ENCODE measurements around the gene SYAP1.

Gene SYAP1

GRCh38 chrX:16719334-16720084, at the start of gene SYAP1:
TSS of gene SYAP1 (plus strand) at chrX:16719612. CDS start at chrX:16719725, 113 bp downstream.
- TF ChIP-seq NFIC (IDR thresholded peaks at IDR 0.05) (no peak), CREB1 (IDR thresholded peaks at IDR 0.05; ENCODE audit: low read depth) (peak; percentile 95), RAD21 (IDR thresholded peaks at IDR 0.05; ENCODE audit: low read depth) (no peak), YY1 (IDR thresholded peaks at IDR 0.05; ENCODE audit: low read depth) (no peak), TAF1 (IDR thresholded peaks at IDR 0.05; ENCODE audit: low read depth) (peak; percentile 81), USF1 (IDR thresholded peaks at IDR 0.05) (0 out of 2 replicates have a peak, but pooled peaks have one; percentile 18), TEAD4 (IDR thresholded peaks at IDR 0.05) (peak; percentile 28; the same call in 1 of the 2 replicates), TCF12 (IDR thresholded peaks at IDR 0.05; ENCODE audit: low read depth) (no peak), ZBTB7A (IDR thresholded peaks at IDR 0.05; ENCODE audit: low read depth) (no peak), CEBPB (IDR thresholded peaks at IDR 0.05) (no peak), EP300 (IDR thresholded peaks at IDR 0.05; ENCODE audit: borderline replicate concordance) (no peak), FOXM1 (IDR thresholded peaks at IDR 0.05; ENCODE audit: borderline replicate concordance, low read depth) (no peak), MAX (IDR thresholded peaks at IDR 0.05) (peak; percentile 57), REST (IDR thresholded peaks at IDR 0.05; ENCODE audit: low read depth) (no peak), EGR1 (IDR thresholded peaks at IDR 0.05) (no peak)

- TF ChIP-seq MAX (IDR thresholded peaks at IDR 0.05) (no peak), RAD21 (IDR thresholded peaks at IDR 0.05; ENCODE audit: low read depth) (peak; percentile 51)
Measured at GRCh38 chrX:16671005-16671404, 48.4 kb upstream of the SYAP1 start.

- TF ChIP-seq MAX (IDR thresholded peaks at IDR 0.05) (no peak), YY1 (IDR thresholded peaks at IDR 0.05; ENCODE audit: low read depth) (no peak), TAF1 (IDR thresholded peaks at IDR 0.05; ENCODE audit: low read depth) (no peak), CREB1 (IDR thresholded peaks at IDR 0.05; ENCODE audit: low read depth) (no peak), USF1 (IDR thresholded peaks at IDR 0.05) (no peak), ZBTB7A (IDR thresholded peaks at IDR 0.05; ENCODE audit: low read depth) (no peak), NFIC (IDR thresholded peaks at IDR 0.05) (no peak), EP300 (IDR thresholded peaks at IDR 0.05; ENCODE audit: borderline replicate concordance) (no peak), RAD21 (IDR thresholded peaks at IDR 0.05; ENCODE audit: low read depth) (no peak), TCF12 (IDR thresholded peaks at IDR 0.05; ENCODE audit: low read depth) (no peak), REST (IDR thresholded peaks at IDR 0.05; ENCODE audit: low read depth) (no peak)
Measured at GRCh38 chrX:16678689-16679088, 40.7 kb upstream of the SYAP1 start.

- TF ChIP-seq RAD21 (IDR thresholded peaks at IDR 0.05; ENCODE audit: low read depth) (no peak), YY1 (IDR thresholded peaks at IDR 0.05; ENCODE audit: low read depth) (no peak), USF1 (IDR thresholded peaks at IDR 0.05) (no peak), FOXM1 (IDR thresholded peaks at IDR 0.05; ENCODE audit: borderline replicate concordance, low read depth) (no peak), REST (IDR thresholded peaks at IDR 0.05; ENCODE audit: low read depth) (no peak), TCF12 (IDR thresholded peaks at IDR 0.05; ENCODE audit: low read depth) (no peak), MAX (IDR thresholded peaks at IDR 0.05) (no peak), NFIC (IDR thresholded peaks at IDR 0.05) (no peak), TEAD4 (IDR thresholded peaks at IDR 0.05) (no peak), TAF1 (IDR thresholded peaks at IDR 0.05; ENCODE audit: low read depth) (no peak), CREB1 (IDR thresholded peaks at IDR 0.05; ENCODE audit: low read depth) (no peak), EP300 (IDR thresholded peaks at IDR 0.05; ENCODE audit: borderline replicate concordance) (no peak), EGR1 (IDR thresholded peaks at IDR 0.05) (no peak), CEBPB (IDR thresholded peaks at IDR 0.05) (no peak)
Measured at GRCh38 chrX:16683007-16683664, 36.3 kb upstream of the SYAP1 start.

Data from Ishikawa (cell line).